BLaER1 treated with 17β-estradiol and CSF1 and Interleukin-3, amounts not matched to agents 10 nM and 100 nM (cell line): ENCODE measurements around the gene MND1.

ENCODE experiments used
- H3K27ac ChIP-seq, 11 experiments: shearing (Covaris generic); formaldehyde crosslinking; 2 replicates each; pipeline ENCODE4 v1.8.1; 2022
- H3K27me3 ChIP-seq, 11 experiments: shearing (Covaris generic); formaldehyde crosslinking; 2 replicates each; pipeline ENCODE4 v1.8.1; 2022
- H3K36me3 ChIP-seq, 11 experiments: shearing (Covaris generic); formaldehyde crosslinking; 2 replicates each; pipeline ENCODE4 v1.8.1; 2022
- H3K4me1 ChIP-seq, 10 experiments: shearing (Covaris generic); formaldehyde crosslinking; 2 replicates each; pipeline ENCODE4 v1.8.1; 2022
- H3K4me2 ChIP-seq, 11 experiments: shearing (Covaris generic); formaldehyde crosslinking; 2 replicates each; pipeline ENCODE4 v1.8.1; 2022
- H3K4me3 ChIP-seq, 10 experiments: shearing (Covaris generic); formaldehyde crosslinking; 2 replicates each; pipeline ENCODE4 v1.8.1; 2022
- H3K9ac ChIP-seq, 11 experiments: shearing (Covaris generic); formaldehyde crosslinking; 2 replicates each; pipeline ENCODE4 v1.8.1; 2022
- H3K9me3 ChIP-seq, 11 experiments: shearing (Covaris generic); formaldehyde crosslinking; replicated peaks in 1 of 11; 2 replicates each; pipeline ENCODE4 v1.8.1; 2022
- H4K20me1 ChIP-seq, 11 experiments: shearing (Covaris generic); formaldehyde crosslinking; 2 replicates each; pipeline ENCODE4 v1.8.1; 2022
- Cebpa-rat ChIP-seq, 11 experiments: shearing (Covaris generic); IDR thresholded peaks; 2 replicates each; pipeline ENCODE4 v1.8.1; 2022

The MND1 gene

GRCh38 chr4:153418558-153418957 lies 74.1 kb downstream of the MND1 start:
- Histone ChIP-seq H3K27me3 (no peaks in the 10 kb centered on the region), H3K36me3 (peaks cover 0 to 36% (median 25%) of the 10 kb centered on the region in 11 experiments; a peak in 16 of 22 replicates), H3K9ac (no peak overlapping the region), H3K4me2 (no peak overlapping the region), H4K20me1 (no peaks in the 10 kb centered on the region), H3K4me1 (peaks cover 0 to 5% (median under 1%) of the 10 kb centered on the region in 10 experiments; a peak in 5 of 20 replicates), H3K4me3 (no peak overlapping the region), H3K9me3 (no peaks in the 10 kb centered on the region), H3K27ac (no peak overlapping the region)
- no peak for TF ChIP-seq Cebpa-rat (IDR thresholded peaks at IDR 0.05)

GRCh38 chr4:153419029-153419428 lies 74.5 kb downstream of the MND1 start:
- Histone ChIP-seq H3K27me3 (no peaks in the 10 kb centered on the region), H3K4me3 (no peak overlapping the region), H3K4me1 (no peaks in the 10 kb centered on the region), H3K9me3 (no peaks in the 10 kb centered on the region), H3K4me2 (no peak overlapping the region), H3K27ac (no peak overlapping the region), H4K20me1 (no peaks in the 10 kb centered on the region), H3K9ac (no peak overlapping the region), H3K36me3 (peaks cover 0 to 34% (median 23%) of the 10 kb centered on the region in 11 experiments; a peak in 16 of 22 replicates)
- TF ChIP-seq Cebpa-rat (IDR thresholded peaks at IDR 0.05): no peak

DNA sequence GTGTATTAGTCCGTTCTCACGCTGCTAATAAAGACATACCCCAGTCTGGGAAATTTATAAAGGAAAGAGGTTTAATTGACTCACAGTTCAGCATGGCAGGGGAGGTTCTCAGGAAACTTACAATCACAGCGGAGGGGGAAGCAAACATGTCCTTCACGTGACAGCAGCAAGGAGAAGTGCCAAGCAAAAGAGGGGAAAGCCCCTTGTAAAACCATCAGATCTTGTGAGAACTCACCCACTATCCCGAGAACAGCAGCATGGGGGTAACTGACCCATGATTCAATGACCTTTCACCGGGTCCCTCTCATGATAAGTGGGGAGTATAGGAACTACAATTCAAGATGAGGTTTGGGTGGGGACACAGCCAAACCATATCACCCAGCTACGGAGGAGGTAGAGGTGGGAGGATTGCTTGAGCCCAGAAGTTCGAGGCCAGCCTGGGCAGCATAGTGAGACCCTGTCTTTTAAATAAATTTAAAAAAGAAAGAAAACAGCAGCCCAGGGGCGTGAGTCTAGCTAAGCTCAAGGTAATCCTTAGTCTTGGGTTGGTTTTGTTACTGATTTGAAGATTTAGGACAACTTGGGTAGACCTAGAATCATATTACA lies 75.3 kb downstream of the MND1 start:
- H4K20me1 ChIP-seq: no peaks in the 10 kb centered on the region
- no peak overlapping the region for H3K9ac ChIP-seq
- H3K27ac ChIP-seq: no peak overlapping the region
- no peaks in the 10 kb centered on the region for H3K9me3 ChIP-seq
- peaks cover 0 to 30% (median 19%) of the 10 kb centered on the region in 11 experiments; a peak in 16 of 22 replicates for H3K36me3 ChIP-seq
- no peak overlapping the region for H3K4me3 ChIP-seq
- no peaks in the 10 kb centered on the region for H3K27me3 ChIP-seq
- H3K4me1 ChIP-seq: no peaks in the 10 kb centered on the region
- no peak for TF ChIP-seq Cebpa-rat (IDR thresholded peaks at IDR 0.05)
- no peak overlapping the region for H3K4me2 ChIP-seq

DNA sequence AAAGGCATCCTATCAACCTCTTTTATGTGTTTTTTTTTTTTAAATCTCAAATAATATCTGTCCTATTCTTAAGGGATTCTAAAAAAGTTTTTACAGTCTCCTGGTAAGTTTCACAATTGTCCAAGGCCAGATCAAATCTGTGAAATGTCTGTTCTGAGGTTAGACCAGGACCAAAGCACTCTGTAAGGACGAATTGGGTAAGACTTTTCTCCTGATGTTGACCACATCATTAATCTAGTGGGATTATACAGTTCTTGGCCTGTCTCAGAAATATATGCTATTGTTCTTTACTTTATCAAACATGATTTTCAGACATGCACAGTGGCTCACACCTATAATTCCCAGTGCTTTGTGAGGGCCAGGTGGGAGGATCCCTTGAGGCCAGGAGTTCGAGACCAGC lies 75.9 kb downstream of the MND1 start:
- Histone ChIP-seq H3K9me3 (peaks cover 0 to 3% (median 0%) of the 10 kb centered on the region in 11 experiments; a peak in 1 of 22 replicates), H3K4me2 (no peak overlapping the region), H3K9ac (no peak overlapping the region), H3K27me3 (no peaks in the 10 kb centered on the region), H4K20me1 (no peaks in the 10 kb centered on the region), H3K36me3 (peaks cover 0 to 24% (median 17%) of the 10 kb centered on the region in 11 experiments; a peak in 16 of 22 replicates), H3K27ac (no peak overlapping the region), H3K4me1 (peaks cover 0 to 3% (median 0%) of the 10 kb centered on the region in 10 experiments; a peak in 7 of 20 replicates), H3K4me3 (no peak overlapping the region)
- no peak for TF ChIP-seq Cebpa-rat (IDR thresholded peaks at IDR 0.05)

- H3K27ac ChIP-seq: no peak overlapping the region
- no peak for TF ChIP-seq Cebpa-rat (IDR thresholded peaks at IDR 0.05)
- peaks cover 0 to 10% (median 6%) of the 10 kb centered on the region in 11 experiments; a peak in 10 of 22 replicates for H3K36me3 ChIP-seq
- peaks cover 0 to 5% (median 0%) of the 10 kb centered on the region in 11 experiments; a peak in 1 of 22 replicates for H3K9me3 ChIP-seq
- H3K4me2 ChIP-seq: no peak overlapping the region
- H3K4me3 ChIP-seq: no peak overlapping the region
- H3K27me3 ChIP-seq: 0 out of 22 replicates have a peak, but pooled peaks cover 0 to 7% (median 0%) of the 10 kb centered on the region in 11 experiments
- no peaks in the 10 kb centered on the region for H4K20me1 ChIP-seq
- no peak overlapping the region for H3K9ac ChIP-seq
- H3K4me1 ChIP-seq: peaks cover 0 to 18% (median 12%) of the 10 kb centered on the region in 10 experiments; a peak in 14 of 20 replicates
Measured at GRCh38 chr4:153421941-153422340, 77.5 kb downstream of the MND1 start.

DNA sequence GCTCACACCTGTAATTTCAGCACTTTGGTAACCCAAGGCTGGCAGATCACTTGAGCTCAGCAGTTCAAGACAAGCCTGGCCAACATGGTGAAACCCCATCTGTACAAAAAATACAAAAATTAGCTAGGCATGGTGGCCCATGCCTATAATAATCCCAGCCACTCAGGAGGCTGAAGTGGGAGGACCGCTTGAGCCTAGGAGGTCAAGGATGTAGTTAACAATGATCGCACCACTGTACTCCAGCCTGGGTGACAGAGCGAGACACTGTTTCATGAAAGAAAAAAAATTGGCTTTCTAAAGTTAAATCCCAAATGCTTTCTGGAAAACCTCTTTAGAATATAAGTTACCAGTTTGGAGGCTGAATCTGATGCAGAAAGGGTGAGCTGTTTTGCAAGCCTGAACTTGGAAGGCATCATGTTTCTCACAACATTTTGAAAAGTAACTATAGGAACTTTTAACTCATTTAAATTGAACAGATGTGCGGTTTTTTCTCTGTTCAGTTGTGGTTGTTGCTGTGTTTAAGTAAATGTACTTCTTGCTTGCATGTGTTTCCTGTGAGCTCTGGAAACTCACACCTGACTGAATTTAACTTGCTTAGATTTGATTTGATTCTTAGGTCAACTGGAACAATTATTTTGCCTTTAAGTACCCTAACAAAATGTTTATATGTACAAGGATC lies 81.9 kb downstream of the MND1 start:
- peaks cover 0 to 5% (median 0%) of the 10 kb centered on the region in 11 experiments; a peak in 1 of 22 replicates for H3K9me3 ChIP-seq
- peak overlapping the region in 9 of 11 experiments; percentile 16 to 67 (median 54); a peak in 17 of 22 replicates for H3K4me2 ChIP-seq
- H3K27me3 ChIP-seq: peaks cover 0 to 26% (median 0%) of the 10 kb centered on the region in 11 experiments; a peak in 4 of 22 replicates
- H3K27ac ChIP-seq: peak overlapping the region in 2 of 11 experiments; percentile 33 to 58; a peak in 3 of 22 replicates
- H3K36me3 ChIP-seq: no peaks in the 10 kb centered on the region
- no peaks in the 10 kb centered on the region for H4K20me1 ChIP-seq
- no peak overlapping the region for H3K4me3 ChIP-seq
- no peak for TF ChIP-seq Cebpa-rat (IDR thresholded peaks at IDR 0.05)
- peak overlapping the region in 1 of 11 experiments; percentile 44; a peak in 3 of 22 replicates for H3K9ac ChIP-seq
- H3K4me1 ChIP-seq: peaks cover 4 to 62% (median 44%) of the 10 kb centered on the region in 10 experiments; a peak in 18 of 20 replicates

DNA sequence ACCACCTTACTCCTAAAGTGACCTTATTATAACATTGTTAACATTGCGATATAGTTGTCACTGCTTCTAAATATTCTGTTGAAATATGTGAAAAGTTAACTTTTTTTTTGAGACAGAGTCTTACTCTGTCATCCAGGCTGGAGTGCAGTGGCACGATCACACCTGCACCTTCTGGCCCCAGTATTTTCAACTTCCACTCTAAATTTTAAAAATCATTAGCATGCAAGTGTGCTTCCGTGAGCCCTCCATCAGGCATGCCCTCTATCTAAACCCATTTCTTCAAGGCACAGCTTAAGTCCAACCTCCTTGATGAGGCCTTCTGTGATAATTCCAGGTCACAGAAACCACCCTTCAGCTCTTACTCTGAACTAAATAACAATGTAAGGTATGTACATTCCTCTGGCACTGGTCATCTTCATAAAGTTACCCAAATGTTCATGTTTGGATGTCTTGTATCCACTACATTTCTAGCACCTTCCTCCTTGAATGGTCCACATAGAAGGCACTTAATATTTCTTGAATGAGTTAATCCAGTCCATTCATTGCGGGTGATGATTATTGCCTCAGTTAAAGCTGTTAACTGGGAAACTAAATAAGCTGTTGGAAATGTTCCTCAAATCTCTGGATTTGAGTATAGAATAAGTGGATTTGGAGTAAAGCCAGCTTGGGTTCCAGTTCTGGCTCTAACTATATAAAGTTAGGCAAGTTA lies 83.0 kb downstream of the MND1 start:
- Histone ChIP-seq H3K4me1 (peaks cover 8 to 74% (median 55%) of the 10 kb centered on the region in 10 experiments), H4K20me1 (no peaks in the 10 kb centered on the region), H3K36me3 (no peaks in the 10 kb centered on the region), H3K9ac (no peak overlapping the region), H3K9me3 (peaks cover 0 to 5% (median 0%) of the 10 kb centered on the region in 11 experiments; a peak in 1 of 22 replicates), H3K27me3 (peaks cover 0 to 28% (median 0%) of the 10 kb centered on the region in 11 experiments; a peak in 4 of 22 replicates), H3K4me2 (peak overlapping the region in 6 of 11 experiments; percentile 5 to 67 (median 60); a peak in 10 of 22 replicates), H3K27ac (no peak overlapping the region), H3K4me3 (no peak overlapping the region)
- TF ChIP-seq Cebpa-rat (IDR thresholded peaks at IDR 0.05): no peak

- H3K9me3 ChIP-seq: peaks cover 0 to 5% (median 0%) of the 10 kb centered on the region in 11 experiments; a peak in 1 of 22 replicates
- H3K4me1 ChIP-seq: peaks cover 18 to 89% (median 69%) of the 10 kb centered on the region in 10 experiments
- no peaks in the 10 kb centered on the region for H4K20me1 ChIP-seq
- H3K4me3 ChIP-seq: no peak overlapping the region
- no peak for TF ChIP-seq Cebpa-rat (IDR thresholded peaks at IDR 0.05)
- H3K27ac ChIP-seq: no peak overlapping the region
- H3K27me3 ChIP-seq: peaks cover 0 to 28% (median 0%) of the 10 kb centered on the region in 11 experiments; a peak in 4 of 22 replicates
- peak overlapping the region in 10 of 11 experiments; percentile 10 to 67 (median 50); a peak in 19 of 22 replicates for H3K4me2 ChIP-seq
- no peaks in the 10 kb centered on the region for H3K36me3 ChIP-seq
- H3K9ac ChIP-seq: no peak overlapping the region
Measured at GRCh38 chr4:153428941-153429475, 84.5 kb downstream of the MND1 start.
